H1 (cell line): ENCODE measurements around the gene GDE1.

Experiments
- CBX8 ChIP-seq: fragments of 300-800, 300-1000 bp; sonication (generic); IDR thresholded peaks from 2 replicates; pipeline ENCODE4 v1.7.1; 2016; ENCODE audit warnings: low read depth, low read length, borderline replicate concordance
- CTCF ChIP-seq, 3 experiments: IDR thresholded peaks; 1 replicate in 2 of 3; 2 replicates in 1 of 3; pipeline versions ENCODE4 v1.5.1 to v1.6.1; 2011; ENCODE audit warnings: low read length in 3 of 3, mild to moderate bottlenecking in 3 of 3, inconsistent platforms in 2 of 3, low read depth in 1 of 3, moderate library complexity in 1 of 3; ENCODE audit not compliant: insufficient read depth in 1 of 3; ENCODE audit errors: control extremely low read depth in 1 of 3
- EGR1 ChIP-seq: IDR thresholded peaks from 2 replicates; pipeline ENCODE4 v1.6.1; 2011; ENCODE audit warnings: low read depth, low read length, borderline replicate concordance
- EZH2 ChIP-seq: fragments of 200-600 bp; sonication (generic); IDR thresholded peaks from 2 replicates; pipeline ENCODE4 v1.7.1; 2012; ENCODE audit warnings: low read depth, mild to moderate bottlenecking, moderate library complexity, low read length, inconsistent platforms; ENCODE audit not compliant: severe bottlenecking
- POLR2A ChIP-seq, 2 experiments: IDR thresholded peaks; 1 replicate in 1 of 2; 2 replicates in 1 of 2; pipeline ENCODE4 v1.6.1; 2011; ENCODE audit warnings: low read depth in 2 of 2, low read length in 2 of 2, mild to moderate bottlenecking in 2 of 2; ENCODE audit errors: control extremely low read depth in 1 of 2
- ZNF274 ChIP-seq: IDR thresholded peaks from 2 replicates; pipeline ENCODE4 v1.7.0; 2012; ENCODE audit warnings: low read length, borderline replicate concordance; ENCODE audit errors: extremely low read depth
- TF ChIP-seq, protein P1 (sequence below): IDR thresholded peaks from 2 replicates; pipeline ENCODE4 v1.6.1; 2012; ENCODE audit warnings: low read length, inconsistent platforms

DNA sequence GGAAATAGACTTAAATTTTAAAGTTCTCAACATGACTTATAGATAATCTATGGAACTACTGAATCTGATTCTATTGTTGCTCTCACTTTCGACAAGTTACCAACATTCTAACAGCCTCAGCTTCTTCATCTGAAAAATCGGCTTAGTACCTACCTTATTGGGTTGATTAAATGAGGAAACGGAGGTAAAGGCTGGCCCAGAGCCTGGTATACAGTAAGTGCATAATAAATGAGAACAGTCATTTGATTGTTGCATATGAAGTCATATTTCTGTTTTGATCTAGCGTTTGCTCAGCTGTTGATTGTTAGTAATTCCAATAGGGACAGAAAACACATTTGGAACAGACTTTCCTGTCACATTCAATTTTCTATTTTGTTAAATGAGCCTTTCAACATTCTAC lies 38.2 kb upstream of the GDE1 start:
- TF ChIP-seq CBX8 (no peak), POLR2A (IDR thresholded peaks at IDR 0.05; ENCODE audit: control extremely low read depth in 1 of 2, low read depth in 2 of 2, low read length in 2 of 2) (no peak), CTCF (IDR thresholded peaks at IDR 0.05; ENCODE audit: control extremely low read depth in 1 of 3, insufficient read depth in 1 of 3, low read depth in 1 of 3, low read length in 3 of 3) (no peak), EZH2 (no peak), EGR1 (no peak), ZNF274 (no peak)
- TF ChIP-seq, protein P1, sequence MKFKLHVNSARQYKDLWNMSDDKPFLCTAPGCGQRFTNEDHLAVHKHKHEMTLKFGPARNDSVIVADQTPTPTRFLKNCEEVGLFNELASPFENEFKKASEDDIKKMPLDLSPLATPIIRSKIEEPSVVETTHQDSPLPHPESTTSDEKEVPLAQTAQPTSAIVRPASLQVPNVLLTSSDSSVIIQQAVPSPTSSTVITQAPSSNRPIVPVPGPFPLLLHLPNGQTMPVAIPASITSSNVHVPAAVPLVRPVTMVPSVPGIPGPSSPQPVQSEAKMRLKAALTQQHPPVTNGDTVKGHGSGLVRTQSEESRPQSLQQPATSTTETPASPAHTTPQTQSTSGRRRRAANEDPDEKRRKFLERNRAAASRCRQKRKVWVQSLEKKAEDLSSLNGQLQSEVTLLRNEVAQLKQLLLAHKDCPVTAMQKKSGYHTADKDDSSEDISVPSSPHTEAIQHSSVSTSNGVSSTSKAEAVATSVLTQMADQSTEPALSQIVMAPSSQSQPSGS: no peak
